ENCODE data around the gene TSC22D3.

TSC22D3 gene

GRCh38 chrX:107769581-107770317, 5.8 kb downstream of the TSC22D3 start (continued):
- TF ChIP-seq, protein P1, sequence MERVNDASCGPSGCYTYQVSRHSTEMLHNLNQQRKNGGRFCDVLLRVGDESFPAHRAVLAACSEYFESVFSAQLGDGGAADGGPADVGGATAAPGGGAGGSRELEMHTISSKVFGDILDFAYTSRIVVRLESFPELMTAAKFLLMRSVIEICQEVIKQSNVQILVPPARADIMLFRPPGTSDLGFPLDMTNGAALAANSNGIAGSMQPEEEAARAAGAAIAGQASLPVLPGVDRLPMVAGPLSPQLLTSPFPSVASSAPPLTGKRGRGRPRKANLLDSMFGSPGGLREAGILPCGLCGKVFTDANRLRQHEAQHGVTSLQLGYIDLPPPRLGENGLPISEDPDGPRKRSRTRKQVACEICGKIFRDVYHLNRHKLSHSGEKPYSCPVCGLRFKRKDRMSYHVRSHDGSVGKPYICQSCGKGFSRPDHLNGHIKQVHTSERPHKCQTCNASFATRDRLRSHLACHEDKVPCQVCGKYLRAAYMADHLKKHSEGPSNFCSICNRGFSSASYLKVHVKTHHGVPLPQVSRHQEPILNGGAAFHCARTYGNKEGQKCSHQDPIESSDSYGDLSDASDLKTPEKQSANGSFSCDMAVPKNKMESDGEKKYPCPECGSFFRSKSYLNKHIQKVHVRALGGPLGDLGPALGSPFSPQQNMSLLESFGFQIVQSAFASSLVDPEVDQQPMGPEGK (CRISPR knock-in tag; IDR thresholded peaks at IDR 0.05; ENCODE audit: borderline replicate concordance), result no peak
- TF ChIP-seq BACH2 (CRISPR knock-in tag; IDR thresholded peaks at IDR 0.05; ENCODE audit: borderline replicate concordance), result no peak
- no peak for TF ChIP-seq RARB (CRISPR knock-in tag; IDR thresholded peaks at IDR 0.05)
- no peak for TF ChIP-seq OSR1 (CRISPR knock-in tag; IDR thresholded peaks at IDR 0.05)
- TF ChIP-seq ARNTL (CRISPR knock-in tag; IDR thresholded peaks at IDR 0.05; ENCODE audit: borderline replicate concordance, low read depth), result no peak

DNA sequence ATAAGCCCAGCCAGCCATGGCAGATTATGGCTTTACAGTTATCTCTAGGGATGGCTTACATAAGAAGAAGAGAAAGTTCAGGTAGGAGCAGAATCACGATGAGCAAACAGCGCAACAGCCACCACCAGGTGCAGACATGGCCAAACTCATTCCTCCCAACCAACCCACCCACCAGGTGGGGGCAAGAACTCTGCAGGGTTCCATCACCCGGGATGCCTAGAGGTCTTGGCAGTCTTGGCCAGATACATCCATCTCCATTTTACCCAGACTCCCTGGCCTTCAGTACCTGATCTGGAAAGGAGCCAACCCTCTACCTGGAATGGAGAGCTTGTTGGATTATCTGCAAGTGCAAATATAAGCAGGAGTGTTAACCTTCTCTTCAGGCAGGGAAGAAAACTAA, 7.5 kb downstream of the TSC22D3 start:
- TF ChIP-seq ZFP3 (CRISPR knock-in tag; IDR thresholded peaks at IDR 0.05) (no peak), BACH2 (CRISPR knock-in tag; IDR thresholded peaks at IDR 0.05; ENCODE audit: borderline replicate concordance) (no peak), GLIS3 (CRISPR knock-in tag; IDR thresholded peaks at IDR 0.05) (no peak)
- no peak for ATAC-seq

DNA sequence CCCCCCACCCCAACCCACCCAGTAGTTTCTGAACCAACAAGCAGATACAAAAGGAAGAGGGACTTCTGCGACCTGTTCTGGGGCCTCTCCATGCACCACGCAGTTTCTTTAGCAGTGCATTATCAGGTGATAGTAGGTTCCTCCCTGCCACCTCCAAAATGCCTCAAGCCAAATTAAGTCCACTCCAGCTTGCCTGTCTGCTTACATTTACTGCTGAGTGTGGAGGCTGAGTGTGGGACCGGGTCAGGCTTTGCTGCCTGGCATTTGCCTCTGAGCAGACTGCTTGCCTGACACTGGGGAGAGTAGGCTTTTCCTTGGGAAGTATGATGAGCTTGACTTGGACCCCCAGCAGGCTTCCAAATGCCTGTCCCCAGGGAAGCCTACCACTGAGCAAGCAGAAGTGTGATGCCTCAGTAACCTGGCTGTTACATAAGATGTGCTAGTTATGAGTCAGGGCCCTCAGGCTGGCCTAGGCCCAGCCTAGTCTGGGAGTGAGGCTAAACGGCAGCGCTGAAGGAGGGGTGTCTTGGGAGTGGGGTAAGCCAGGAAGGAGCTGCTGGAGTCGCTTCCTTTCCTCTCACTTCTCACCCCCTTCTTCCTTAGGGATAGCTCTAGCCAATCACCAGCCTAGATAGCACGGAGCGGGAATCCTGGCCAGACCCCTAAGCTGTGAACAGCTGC, 9.0 kb downstream of the TSC22D3 start:
- TF ChIP-seq ZNF565 (CRISPR knock-in tag; conservative IDR thresholded peaks at IDR 0.05; ENCODE audit: low read depth) (no peak), GLIS3 (CRISPR knock-in tag; IDR thresholded peaks at IDR 0.05) (no peak), ISL1 (CRISPR knock-in tag; IDR thresholded peaks at IDR 0.05) (no peak), SNAI2 (CRISPR knock-in tag; IDR thresholded peaks at IDR 0.05) (no peak), ESRRG (CRISPR knock-in tag; IDR thresholded peaks at IDR 0.05) (no peak), BACH2 (CRISPR knock-in tag; IDR thresholded peaks at IDR 0.05; ENCODE audit: borderline replicate concordance) (no peak), OSR1 (CRISPR knock-in tag; IDR thresholded peaks at IDR 0.05) (no peak), ZC3H10 (CRISPR knock-in tag; IDR thresholded peaks at IDR 0.05) (no peak), PPARA (CRISPR knock-in tag; IDR thresholded peaks at IDR 0.05; ENCODE audit: borderline replicate concordance) (no peak), TOX (CRISPR knock-in tag; IDR thresholded peaks at IDR 0.05; ENCODE audit: borderline replicate concordance) (no peak), ARNTL (CRISPR knock-in tag; IDR thresholded peaks at IDR 0.05; ENCODE audit: borderline replicate concordance, low read depth) (no peak), ZNF70 (CRISPR knock-in tag; IDR thresholded peaks at IDR 0.05) (no peak), ZNF8 (CRISPR knock-in tag; IDR thresholded peaks at IDR 0.05) (no peak), ZFP3 (CRISPR knock-in tag; IDR thresholded peaks at IDR 0.05) (no peak)
- TF ChIP-seq, protein P2, sequence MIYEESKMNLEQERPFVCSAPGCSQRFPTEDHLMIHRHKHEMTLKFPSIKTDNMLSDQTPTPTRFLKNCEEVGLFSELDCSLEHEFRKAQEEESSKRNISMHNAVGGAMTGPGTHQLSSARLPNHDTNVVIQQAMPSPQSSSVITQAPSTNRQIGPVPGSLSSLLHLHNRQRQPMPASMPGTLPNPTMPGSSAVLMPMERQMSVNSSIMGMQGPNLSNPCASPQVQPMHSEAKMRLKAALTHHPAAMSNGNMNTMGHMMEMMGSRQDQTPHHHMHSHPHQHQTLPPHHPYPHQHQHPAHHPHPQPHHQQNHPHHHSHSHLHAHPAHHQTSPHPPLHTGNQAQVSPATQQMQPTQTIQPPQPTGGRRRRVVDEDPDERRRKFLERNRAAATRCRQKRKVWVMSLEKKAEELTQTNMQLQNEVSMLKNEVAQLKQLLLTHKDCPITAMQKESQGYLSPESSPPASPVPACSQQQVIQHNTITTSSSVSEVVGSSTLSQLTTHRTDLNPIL (CRISPR knock-in tag; IDR thresholded peaks at IDR 0.05; ENCODE audit: low read depth), result no peak
- TF ChIP-seq, protein P3, sequence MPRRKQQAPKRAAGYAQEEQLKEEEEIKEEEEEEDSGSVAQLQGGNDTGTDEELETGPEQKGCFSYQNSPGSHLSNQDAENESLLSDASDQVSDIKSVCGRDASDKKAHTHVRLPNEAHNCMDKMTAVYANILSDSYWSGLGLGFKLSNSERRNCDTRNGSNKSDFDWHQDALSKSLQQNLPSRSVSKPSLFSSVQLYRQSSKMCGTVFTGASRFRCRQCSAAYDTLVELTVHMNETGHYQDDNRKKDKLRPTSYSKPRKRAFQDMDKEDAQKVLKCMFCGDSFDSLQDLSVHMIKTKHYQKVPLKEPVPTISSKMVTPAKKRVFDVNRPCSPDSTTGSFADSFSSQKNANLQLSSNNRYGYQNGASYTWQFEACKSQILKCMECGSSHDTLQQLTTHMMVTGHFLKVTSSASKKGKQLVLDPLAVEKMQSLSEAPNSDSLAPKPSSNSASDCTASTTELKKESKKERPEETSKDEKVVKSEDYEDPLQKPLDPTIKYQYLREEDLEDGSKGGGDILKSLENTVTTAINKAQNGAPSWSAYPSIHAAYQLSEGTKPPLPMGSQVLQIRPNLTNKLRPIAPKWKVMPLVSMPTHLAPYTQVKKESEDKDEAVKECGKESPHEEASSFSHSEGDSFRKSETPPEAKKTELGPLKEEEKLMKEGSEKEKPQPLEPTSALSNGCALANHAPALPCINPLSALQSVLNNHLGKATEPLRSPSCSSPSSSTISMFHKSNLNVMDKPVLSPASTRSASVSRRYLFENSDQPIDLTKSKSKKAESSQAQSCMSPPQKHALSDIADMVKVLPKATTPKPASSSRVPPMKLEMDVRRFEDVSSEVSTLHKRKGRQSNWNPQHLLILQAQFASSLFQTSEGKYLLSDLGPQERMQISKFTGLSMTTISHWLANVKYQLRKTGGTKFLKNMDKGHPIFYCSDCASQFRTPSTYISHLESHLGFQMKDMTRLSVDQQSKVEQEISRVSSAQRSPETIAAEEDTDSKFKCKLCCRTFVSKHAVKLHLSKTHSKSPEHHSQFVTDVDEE (CRISPR knock-in tag; IDR thresholded peaks at IDR 0.05), result no peak
- TF ChIP-seq, protein P4, sequence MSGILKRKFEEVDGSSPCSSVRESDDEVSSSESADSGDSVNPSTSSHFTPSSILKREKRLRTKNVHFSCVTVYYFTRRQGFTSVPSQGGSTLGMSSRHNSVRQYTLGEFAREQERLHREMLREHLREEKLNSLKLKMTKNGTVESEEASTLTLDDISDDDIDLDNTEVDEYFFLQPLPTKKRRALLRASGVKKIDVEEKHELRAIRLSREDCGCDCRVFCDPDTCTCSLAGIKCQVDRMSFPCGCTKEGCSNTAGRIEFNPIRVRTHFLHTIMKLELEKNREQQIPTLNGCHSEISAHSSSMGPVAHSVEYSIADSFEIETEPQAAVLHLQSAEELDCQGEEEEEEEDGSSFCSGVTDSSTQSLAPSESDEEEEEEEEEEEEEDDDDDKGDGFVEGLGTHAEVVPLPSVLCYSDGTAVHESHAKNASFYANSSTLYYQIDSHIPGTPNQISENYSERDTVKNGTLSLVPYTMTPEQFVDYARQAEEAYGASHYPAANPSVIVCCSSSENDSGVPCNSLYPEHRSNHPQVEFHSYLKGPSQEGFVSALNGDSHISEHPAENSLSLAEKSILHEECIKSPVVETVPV (CRISPR knock-in tag; IDR thresholded peaks at IDR 0.05), result no peak
- TF ChIP-seq, protein P5, sequence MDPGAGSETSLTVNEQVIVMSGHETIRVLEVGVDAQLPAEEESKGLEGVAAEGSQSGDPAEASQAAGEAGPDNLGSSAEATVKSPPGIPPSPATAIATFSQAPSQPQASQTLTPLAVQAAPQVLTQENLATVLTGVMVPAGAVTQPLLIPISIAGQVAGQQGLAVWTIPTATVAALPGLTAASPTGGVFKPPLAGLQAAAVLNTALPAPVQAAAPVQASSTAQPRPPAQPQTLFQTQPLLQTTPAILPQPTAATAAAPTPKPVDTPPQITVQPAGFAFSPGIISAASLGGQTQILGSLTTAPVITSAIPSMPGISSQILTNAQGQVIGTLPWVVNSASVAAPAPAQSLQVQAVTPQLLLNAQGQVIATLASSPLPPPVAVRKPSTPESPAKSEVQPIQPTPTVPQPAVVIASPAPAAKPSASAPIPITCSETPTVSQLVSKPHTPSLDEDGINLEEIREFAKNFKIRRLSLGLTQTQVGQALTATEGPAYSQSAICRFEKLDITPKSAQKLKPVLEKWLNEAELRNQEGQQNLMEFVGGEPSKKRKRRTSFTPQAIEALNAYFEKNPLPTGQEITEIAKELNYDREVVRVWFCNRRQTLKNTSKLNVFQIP (CRISPR knock-in tag; IDR thresholded peaks at IDR 0.05; ENCODE audit: borderline replicate concordance, low read depth), result no peak
- peak; percentile 16; the same call in 1 of the 3 replicates for ATAC-seq
